Measurements from ENCODE around the gene GCH1.
"Not testable (repeated sequence)": the region's sequence is repeated elsewhere in the genome, so short reads cannot be mapped to it uniquely, and the experiment has no call there.

Gene GCH1

GRCh38 chr14:54893151-54893760, 9.4 kb downstream of the GCH1 start:
- H3K4me3 ChIP-seq (ENCODE audit: low read length) = no peak overlapping the region
- no peak for TF ChIP-seq ZNF274 (IDR thresholded peaks at IDR 0.05; ENCODE audit: low read depth, low read length)

- no peak overlapping the region; the same call in 1 of the 2 replicates for H3K4me3 ChIP-seq (ENCODE audit: low read length)
- TF ChIP-seq ZNF274 (IDR thresholded peaks at IDR 0.05; ENCODE audit: low read depth, low read length) = no peak
These were observed 11.0 kb downstream of the GCH1 start for GRCh38 chr14:54891471-54892245.

GRCh38 chr14:54890788-54891187, 11.8 kb downstream of the GCH1 start:
- no peak for TF ChIP-seq ZNF274 (IDR thresholded peaks at IDR 0.05; ENCODE audit: low read depth, low read length)
- no peak overlapping the region; the same call in 1 of the 2 replicates for H3K4me3 ChIP-seq (ENCODE audit: low read length)

GRCh38 chr14:54889919-54890318, 12.7 kb downstream of the GCH1 start:
- H3K4me3 ChIP-seq (ENCODE audit: low read length) = no peak overlapping the region

GRCh38 chr14:54882521-54882920, 20.1 kb downstream of the GCH1 start:
- no peak overlapping the region for H3K4me3 ChIP-seq (ENCODE audit: low read length)
- no peak for TF ChIP-seq ZNF274 (IDR thresholded peaks at IDR 0.05; ENCODE audit: low read depth, low read length)

More at GRCh38 chr14:54889919-54890318, 12.7 kb downstream of the GCH1 start:
- TF ChIP-seq ZNF274 (IDR thresholded peaks at IDR 0.05; ENCODE audit: low read depth, low read length) = no peak

GRCh38 chr14:54881761-54882401, 20.7 kb downstream of the GCH1 start:
- TF ChIP-seq ZNF274 (IDR thresholded peaks at IDR 0.05; ENCODE audit: low read depth, low read length) = no peak
- peak overlapping the region; percentile 89 for H3K4me3 ChIP-seq (ENCODE audit: low read length)

- TF ChIP-seq ZNF274 (IDR thresholded peaks at IDR 0.05; ENCODE audit: low read depth, low read length) = no peak
- H3K4me3 ChIP-seq (ENCODE audit: low read length) = peak overlapping the region; percentile 89
These were observed 21.3 kb downstream of the GCH1 start for GRCh38 chr14:54881235-54881760.

GRCh38 chr14:54877703-54878021, 25.0 kb downstream of the GCH1 start:
- H3K4me3 ChIP-seq (ENCODE audit: low read length) = no peak overlapping the region

GRCh38 chr14:54877015-54877702, 25.5 kb downstream of the GCH1 start:
- no peak overlapping the region for H3K4me3 ChIP-seq (ENCODE audit: low read length)
- TF ChIP-seq ZNF274 (IDR thresholded peaks at IDR 0.05; ENCODE audit: low read depth, low read length) = no peak

More at GRCh38 chr14:54877703-54878021, 25.0 kb downstream of the GCH1 start:
- TF ChIP-seq ZNF274 (IDR thresholded peaks at IDR 0.05; ENCODE audit: low read depth, low read length) = no peak

- H3K4me3 ChIP-seq (ENCODE audit: low read length) = not testable (repeated sequence)
These were observed 27.0 kb downstream of the GCH1 start for GRCh38 chr14:54875648-54876047.

GRCh38 chr14:54870154-54871090, 32.2 kb downstream of the GCH1 start:
- not testable (repeated sequence) for H3K4me3 ChIP-seq (ENCODE audit: low read length)

- no peak for TF ChIP-seq ZNF274 (IDR thresholded peaks at IDR 0.05; ENCODE audit: low read depth, low read length)
- no peak overlapping the region for H3K4me3 ChIP-seq (ENCODE audit: low read length)
These were observed 35.6 kb downstream of the GCH1 start for GRCh38 chr14:54867011-54867410.

- no peak overlapping the region for H3K4me3 ChIP-seq (ENCODE audit: low read length)
- no peak for TF ChIP-seq ZNF274 (IDR thresholded peaks at IDR 0.05; ENCODE audit: low read depth, low read length)
These were observed 36.0 kb downstream of the GCH1 start for GRCh38 chr14:54866588-54866987.

Data from GM08714 (cell line).